GM23248 (cell line): Measurements from ENCODE around the gene PEX5L.

Source experiments
- EZH2 ChIP-seq: fragments of 200-600 bp; sonication (generic); IDR thresholded peaks from 2 replicates; pipeline ENCODE4 v1.6.1; 2018; ENCODE audit warnings: antibody characterized with exemption, mild to moderate bottlenecking; ENCODE audit not compliant: insufficient read depth, poor library complexity, severe bottlenecking
- EZH2phosphoT487 ChIP-seq: fragments of 200-600 bp; sonication (generic); IDR thresholded peaks from 2 replicates; pipeline ENCODE4 v1.6.1; 2018; ENCODE audit warnings: antibody characterized with exemption, moderate library complexity, mild to moderate bottlenecking, low read depth; ENCODE audit not compliant: insufficient read depth

DNA sequence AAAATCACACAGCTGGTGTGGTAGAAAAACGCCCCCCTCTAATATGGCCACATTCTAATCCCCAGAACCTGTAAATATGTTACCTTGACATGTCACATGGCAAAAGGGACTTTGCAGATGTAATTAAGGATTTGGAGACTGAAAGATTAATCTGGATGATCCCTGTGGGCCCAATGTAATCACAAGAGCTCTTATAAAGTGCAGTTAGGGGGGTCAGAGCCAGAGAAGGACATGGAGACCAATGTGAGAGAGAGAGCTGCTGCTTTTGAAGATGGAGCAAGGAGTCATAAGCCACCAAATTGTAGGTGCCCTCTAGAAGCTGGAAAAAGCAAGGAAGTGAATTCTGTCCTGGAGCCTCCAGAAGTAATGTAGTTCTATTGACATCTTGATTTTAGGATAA is 152.6 kb downstream of the PEX5L start:
- TF ChIP-seq EZH2 (no peak), EZH2phosphoT487 (no peak)
